ENCODE results near the gene KCTD5. TPM values are rescaled to one million over a fixed set of nuclear protein-coding genes. Genes with fewer than 3 reads are reported as not detected.

The KCTD5 gene
- total and polyA plus RNA-seq, 9 of the 15 experiments (the other 6 are each of a cell fraction or from before 2014, with no cell fraction given): 0.73 to 58.3 (median 32.3) TPM

- TF ChIP-seq BRD9 (IDR thresholded peaks at IDR 0.05; ENCODE audit: low read depth, partially characterized antibody): no peak
- TF ChIP-seq, protein P1, sequence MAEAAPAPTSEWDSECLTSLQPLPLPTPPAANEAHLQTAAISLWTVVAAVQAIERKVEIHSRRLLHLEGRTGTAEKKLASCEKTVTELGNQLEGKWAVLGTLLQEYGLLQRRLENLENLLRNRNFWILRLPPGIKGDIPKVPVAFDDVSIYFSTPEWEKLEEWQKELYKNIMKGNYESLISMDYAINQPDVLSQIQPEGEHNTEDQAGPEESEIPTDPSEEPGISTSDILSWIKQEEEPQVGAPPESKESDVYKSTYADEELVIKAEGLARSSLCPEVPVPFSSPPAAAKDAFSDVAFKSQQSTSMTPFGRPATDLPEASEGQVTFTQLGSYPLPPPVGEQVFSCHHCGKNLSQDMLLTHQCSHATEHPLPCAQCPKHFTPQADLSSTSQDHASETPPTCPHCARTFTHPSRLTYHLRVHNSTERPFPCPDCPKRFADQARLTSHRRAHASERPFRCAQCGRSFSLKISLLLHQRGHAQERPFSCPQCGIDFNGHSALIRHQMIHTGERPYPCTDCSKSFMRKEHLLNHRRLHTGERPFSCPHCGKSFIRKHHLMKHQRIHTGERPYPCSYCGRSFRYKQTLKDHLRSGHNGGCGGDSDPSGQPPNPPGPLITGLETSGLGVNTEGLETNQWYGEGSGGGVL (CRISPR knock-in tag; IDR thresholded peaks at IDR 0.05): no peak
Observed at GRCh38 chr16:2704166-2704982, 22.1 kb downstream of the KCTD5 start (continued).

- intact Hi-C loops (cut with micrococcal nuclease) (no loop called here), in situ Hi-C loops (cut with MboI) (no loop called here)
- FAIRE-seq (no peak), ATAC-seq (no peak), DNase-seq (ENCODE audit: extremely low read depth in 1 of 4, low spot score in 3 of 4) (no peak)
- Histone ChIP-seq H3K36me3 (ENCODE audit: control insufficient read depth, insufficient read depth, low read length) (peaks cover 69% of the 10 kb centered on the region; the same call in 1 of the 3 replicates), H3K27me3 (ENCODE audit: control insufficient read depth in 2 of 2, insufficient read depth in 2 of 2, low read length in 2 of 2) (no peaks in the 10 kb centered on the region), H3K4me3 (no peak overlapping the region), H3K9me1 (ENCODE audit: control insufficient read depth, insufficient read depth, low read length) (peaks cover 2% of the 10 kb centered on the region), H3K9me3 (replicated peaks; ENCODE audit: control insufficient read depth, insufficient read depth, low read depth, low read length) (no peaks in the 10 kb centered on the region), H3K4me1 (replicated peaks in 1 of 2; ENCODE audit: control insufficient read depth in 2 of 2, insufficient read depth in 2 of 2, low read length in 2 of 2) (peaks cover 0 to 35% of the 10 kb centered on the region in 2 experiments; a peak in 2 of 5 replicates), H2AFZ (ENCODE audit: low read depth, low read length) (no peak overlapping the region), H3K79me2 (ENCODE audit: control insufficient read depth, insufficient read depth, low read length) (no peaks in the 10 kb centered on the region), H3K4me2 (ENCODE audit: insufficient read depth, low read length) (no peak overlapping the region), H3K27ac (ENCODE audit: extremely low read depth, low read depth, low read length) (no peak overlapping the region), H3K9ac (ENCODE audit: insufficient read depth in 1 of 2, low read depth in 2 of 2, low read length in 2 of 2) (peak overlapping the region in 1 of 2 experiments; percentile 58; a peak in 1 of 4 replicates), H4K20me1 (replicated peaks; ENCODE audit: control insufficient read depth, insufficient read depth, low read length) (no peaks in the 10 kb centered on the region; the same call in 1 of the 2 replicates)
- WGBS (ENCODE audit: insufficient coverage, low coverage, missing lambda C conversion rate): 93% methylated on average over 11 of the region's 14 CpGs
- ChIA-PET CTCF (ENCODE audit: low intra/inter-chr PET ratio) (interaction anchor here (0.6 kb wide), 1 partner anchor 17 kb away, joined by 4 read pairs; no protein-coding TSS in a partner anchor), POLR2A (interaction anchor here (1.8 kb wide), 1 partner anchor 13 kb away, joined by 5 read pairs; no protein-coding TSS in a partner anchor)
- BruUV-seq (replicated peaks): no TSS peak
- TF ChIP-seq GTF2E2 (tag; IDR thresholded peaks at IDR 0.05) (no peak), POLR3G (IDR thresholded peaks at IDR 0.05; ENCODE audit: extremely low read depth, insufficient read length, insufficient replicate concordance) (no peak), ZC3H11A (IDR thresholded peaks at IDR 0.05; ENCODE audit: low read depth, low read length) (no peak), RAD51 (IDR thresholded peaks at IDR 0.05; ENCODE audit: borderline replicate concordance, low read depth) (no peak), ZKSCAN8 (CRISPR knock-in tag; IDR thresholded peaks at IDR 0.05) (no peak), TBL1XR1 (IDR thresholded peaks at IDR 0.05; ENCODE audit: low read length in 2 of 2) (no peak), SNIP1 (IDR thresholded peaks at IDR 0.05; ENCODE audit: low read depth) (no peak), BCOR (IDR thresholded peaks at IDR 0.05) (no peak), TCFL5 (CRISPR knock-in tag; conservative IDR thresholded peaks at IDR 0.05) (no peak), ARHGAP35 (IDR thresholded peaks at IDR 0.05; ENCODE audit: partially characterized antibody) (no peak), ATF7 (IDR thresholded peaks at IDR 0.05) (no peak), ZNF239 (CRISPR knock-in tag; IDR thresholded peaks at IDR 0.05) (no peak), ZNF431 (CRISPR knock-in tag; IDR thresholded peaks at IDR 0.05) (no peak), JUND (IDR thresholded peaks at IDR 0.05; ENCODE audit: borderline replicate concordance, low read depth, low read length) (no peak), JUND (tag; IDR thresholded peaks at IDR 0.05; ENCODE audit: borderline replicate concordance, low read depth, low read length) (no peak)
- TF ChIP-seq, protein P2, sequence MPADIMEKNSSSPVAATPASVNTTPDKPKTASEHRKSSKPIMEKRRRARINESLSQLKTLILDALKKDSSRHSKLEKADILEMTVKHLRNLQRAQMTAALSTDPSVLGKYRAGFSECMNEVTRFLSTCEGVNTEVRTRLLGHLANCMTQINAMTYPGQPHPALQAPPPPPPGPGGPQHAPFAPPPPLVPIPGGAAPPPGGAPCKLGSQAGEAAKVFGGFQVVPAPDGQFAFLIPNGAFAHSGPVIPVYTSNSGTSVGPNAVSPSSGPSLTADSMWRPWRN (IDR thresholded peaks at IDR 0.05; ENCODE audit: low read depth): no peak
- TF ChIP-seq, protein P3, sequence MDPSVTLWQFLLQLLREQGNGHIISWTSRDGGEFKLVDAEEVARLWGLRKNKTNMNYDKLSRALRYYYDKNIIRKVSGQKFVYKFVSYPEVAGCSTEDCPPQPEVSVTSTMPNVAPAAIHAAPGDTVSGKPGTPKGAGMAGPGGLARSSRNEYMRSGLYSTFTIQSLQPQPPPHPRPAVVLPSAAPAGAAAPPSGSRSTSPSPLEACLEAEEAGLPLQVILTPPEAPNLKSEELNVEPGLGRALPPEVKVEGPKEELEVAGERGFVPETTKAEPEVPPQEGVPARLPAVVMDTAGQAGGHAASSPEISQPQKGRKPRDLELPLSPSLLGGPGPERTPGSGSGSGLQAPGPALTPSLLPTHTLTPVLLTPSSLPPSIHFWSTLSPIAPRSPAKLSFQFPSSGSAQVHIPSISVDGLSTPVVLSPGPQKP (CRISPR knock-in tag; IDR thresholded peaks at IDR 0.05): no peak
Observed at GRCh38 chr16:2704983-2705275, 22.6 kb downstream of the KCTD5 start.
